ENCODE results near the gene QRICH2. TPM values are rescaled to one million over a fixed set of nuclear protein-coding genes. Genes with fewer than 3 reads are reported as not detected.

Gene QRICH2
- total and polyA plus RNA-seq, 9 of the 15 experiments (the other 6 are each of a cell fraction or from before 2014, with no cell fraction given), result 0.03 to 1.6 (median 0.81) TPM

GRCh38 chr17:76240461-76241203, 67.4 kb downstream of the QRICH2 start, which contains the start of gene RNF157:
RNF157 (minus strand) TSS chr17:76240493; CDS start chr17:76240240, 253 bp downstream.
- peak within 1 kb of the TSS; percentile 91 for H3K27ac ChIP-seq (ENCODE audit: extremely low read depth, low read depth, low read length)
- no peak for FAIRE-seq
- TF ChIP-seq SMARCA4 (IDR thresholded peaks at IDR 0.05) (peak; percentile 59; the same call in 1 of the 2 replicates), EP400 (IDR thresholded peaks at IDR 0.05) (peak; percentile 81), GTF2B (IDR thresholded peaks at IDR 0.05; ENCODE audit: extremely low read depth, insufficient read length) (no peak), POLR2A (conservative IDR thresholded peaks at IDR 0.05) (peak; percentile 79), AFF1 (IDR thresholded peaks at IDR 0.05; ENCODE audit: low read depth in 1 of 2, partially characterized antibody in 2 of 2) (peak in 1 of 2 experiments; percentile 70), PHF20 (IDR thresholded peaks at IDR 0.05; ENCODE audit: partially characterized antibody) (peak; percentile 13), THAP12 (CRISPR knock-in tag; IDR thresholded peaks at IDR 0.05) (peak; percentile 74), SAFB (IDR thresholded peaks at IDR 0.05; ENCODE audit: borderline replicate concordance, low read depth, low read length) (peak; percentile 94), SMARCE1 (IDR thresholded peaks at IDR 0.05) (peak; percentile 44; the same call in 1 of the 2 replicates), HNRNPLL (IDR thresholded peaks at IDR 0.05; ENCODE audit: low read depth, low read length, poor library complexity, severe bottlenecking) (no peak), RCOR1 (IDR thresholded peaks at IDR 0.05; ENCODE audit: borderline replicate concordance in 1 of 2, low read depth in 2 of 2, low read length in 2 of 2) (0 out of 4 replicates have a peak, but pooled peaks of 1 of the 2 experiments have one; percentile 32), ZBTB9 (CRISPR knock-in tag; IDR thresholded peaks at IDR 0.05) (peak; percentile 22; the same call in 1 of the 2 replicates), SP1 (CRISPR knock-in tag; IDR thresholded peaks at IDR 0.05) (peak; percentile 73; the same call in 1 of the 2 replicates)

More at GRCh38 chr17:76240461-76241203, 67.4 kb downstream of the QRICH2 start, which contains the start of gene RNF157:
- peak; percentile 75 for ATAC-seq
- H3K9ac ChIP-seq (ENCODE audit: insufficient read depth in 1 of 2, low read depth in 2 of 2, low read length in 2 of 2), result peak within 1 kb of the TSS; percentile 88 to 99
- CTCF ChIA-PET (ENCODE audit: low intra/inter-chr PET ratio), result no interaction called here
- in situ Hi-C loops (cut with MboI) (no loop called here), intact Hi-C loops (cut with micrococcal nuclease) (no loop called here)
- peaks cover 25 to 33% of the 10 kb centered on the region in 2 experiments; a peak in 4 of 5 replicates for H3K4me1 ChIP-seq (replicated peaks in 1 of 2; ENCODE audit: control insufficient read depth in 2 of 2, insufficient read depth in 2 of 2, low read length in 2 of 2)
- H3K9me3 ChIP-seq (replicated peaks; ENCODE audit: control insufficient read depth, insufficient read depth, low read depth, low read length), result no peaks in the 10 kb centered on the region
- H3K4me3 ChIP-seq, result peak within 1 kb of the TSS; percentile 62
- no TSS peak for BruUV-seq (replicated peaks)
- DNase-seq (ENCODE audit: extremely low read depth in 1 of 4, low spot score in 3 of 4), result peak; percentile 78 to 94 (median 92)
- no peaks in the 10 kb centered on the region for H4K20me1 ChIP-seq (replicated peaks; ENCODE audit: control insufficient read depth, insufficient read depth, low read length)
- H3K9me1 ChIP-seq (ENCODE audit: control insufficient read depth, insufficient read depth, low read length), result no peaks in the 10 kb centered on the region
- H3K4me2 ChIP-seq (ENCODE audit: insufficient read depth, low read length), result peak within 1 kb of the TSS; percentile 93
- H2AFZ ChIP-seq (ENCODE audit: low read depth, low read length), result peak within 1 kb of the TSS; percentile 80
- peaks cover 61% of the 10 kb centered on the region for H3K79me2 ChIP-seq (ENCODE audit: control insufficient read depth, insufficient read depth, low read length)
- H3K36me3 ChIP-seq (ENCODE audit: control insufficient read depth, insufficient read depth, low read length), result 0 out of 3 replicates have a peak, but pooled peaks cover 3% of the 10 kb centered on the region
- H3K27me3 ChIP-seq (ENCODE audit: control insufficient read depth in 2 of 2, insufficient read depth in 2 of 2, low read length in 2 of 2), result no peaks in the 10 kb centered on the region
- under 1% methylated on average over 59 of the region's 102 CpGs for WGBS (ENCODE audit: insufficient coverage, low coverage, missing lambda C conversion rate)
- POLR2A ChIA-PET, result interaction anchor here (0.7 to 17.8 kb wide), 11 partner anchors 8 to 417 kb away, joined by 3 to 227 read pairs (median 4); partner anchors contain the start of gene UBALD2

All from K562 (cell line).